Measurements from ENCODE around the gene VENTX.

Gene VENTX

DNA sequence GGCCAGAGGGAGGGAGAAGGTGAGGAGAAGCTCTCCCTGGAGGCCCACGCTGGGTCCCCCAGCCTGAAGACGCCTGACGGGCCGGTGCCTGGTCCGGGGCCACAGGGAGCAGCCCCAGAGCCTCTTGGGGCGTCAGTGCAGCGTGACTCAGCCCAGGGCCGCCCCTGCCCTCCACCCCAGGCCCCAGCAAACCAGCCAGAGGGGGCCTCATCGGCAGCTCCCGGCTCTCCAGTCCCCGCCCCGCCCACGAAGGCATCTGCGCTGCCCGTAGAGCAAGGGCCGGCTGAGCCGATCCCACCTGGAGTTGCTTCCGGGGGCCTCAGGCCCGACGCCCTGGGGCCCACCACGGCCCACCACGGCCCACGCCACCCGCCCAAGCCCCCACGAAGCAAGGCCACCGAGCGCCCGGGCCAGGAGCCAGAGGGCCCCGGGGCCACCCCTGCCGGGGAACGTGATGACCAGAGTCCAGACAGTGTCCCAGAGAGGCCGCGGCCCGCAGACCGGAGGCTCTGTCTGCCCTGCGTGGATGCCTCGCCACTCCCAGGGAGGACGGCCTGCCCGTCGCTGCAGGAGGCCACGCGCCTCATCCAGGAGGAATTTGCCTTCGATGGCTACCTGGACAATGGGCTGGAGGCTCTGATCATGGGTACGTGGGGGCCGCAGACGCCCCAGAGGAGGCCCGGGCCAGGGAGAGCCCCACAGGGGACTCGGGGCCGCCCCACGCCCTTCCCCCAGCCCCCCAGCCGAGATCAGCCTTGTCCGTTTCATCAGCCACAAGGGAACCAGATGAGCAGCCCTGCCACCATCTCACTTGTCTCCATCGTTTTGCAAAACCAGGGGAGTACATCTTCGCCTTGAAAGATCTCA lies 38.8 kb upstream of the VENTX start:
- H3K27me3 Mint-ChIP-seq: peaks cover 16% of the 10 kb centered on the region
- H3K9me3 Mint-ChIP-seq: no peaks in the 10 kb centered on the region
- H3K27ac Mint-ChIP-seq: no peak overlapping the region
- intact Hi-C loops (cut with micrococcal nuclease): no loop called here
- H3K36me3 Mint-ChIP-seq (ENCODE audit: low read depth): no peaks in the 10 kb centered on the region
- no peak overlapping the region for H3K4me3 Mint-ChIP-seq
- no peaks in the 10 kb centered on the region for H3K4me1 Mint-ChIP-seq (ENCODE audit: low read depth)

GRCh38 chr10:133199488-133199885 lies 38.2 kb upstream of the VENTX start:
- H3K4me3 Mint-ChIP-seq: no peak overlapping the region
- intact Hi-C loops (cut with micrococcal nuclease): no loop called here
- H3K27me3 Mint-ChIP-seq: peaks cover 13% of the 10 kb centered on the region
- H3K9me3 Mint-ChIP-seq: no peaks in the 10 kb centered on the region
- H3K4me1 Mint-ChIP-seq (ENCODE audit: low read depth): no peaks in the 10 kb centered on the region
- H3K27ac Mint-ChIP-seq: no peak overlapping the region
- no peaks in the 10 kb centered on the region for H3K36me3 Mint-ChIP-seq (ENCODE audit: low read depth)

- Mint-ChIP-seq H3K36me3 (ENCODE audit: low read depth) (no peaks in the 10 kb centered on the region), H3K4me3 (no peak overlapping the region), H3K27me3 (peaks cover 8% of the 10 kb centered on the region), H3K27ac (no peak overlapping the region), H3K9me3 (no peaks in the 10 kb centered on the region), H3K4me1 (ENCODE audit: low read depth) (no peaks in the 10 kb centered on the region)
- intact Hi-C loops (cut with micrococcal nuclease): no loop called here
Observed at GRCh38 chr10:133199992-133200611, 37.6 kb upstream of the VENTX start.

GRCh38 chr10:133200621-133201031 lies 37.0 kb upstream of the VENTX start:
- intact Hi-C loops (cut with micrococcal nuclease): no loop called here
- Mint-ChIP-seq H3K27ac (no peak overlapping the region), H3K27me3 (peaks cover 6% of the 10 kb centered on the region), H3K36me3 (ENCODE audit: low read depth) (no peaks in the 10 kb centered on the region), H3K4me3 (no peak overlapping the region), H3K4me1 (ENCODE audit: low read depth) (no peaks in the 10 kb centered on the region), H3K9me3 (no peaks in the 10 kb centered on the region)

DNA sequence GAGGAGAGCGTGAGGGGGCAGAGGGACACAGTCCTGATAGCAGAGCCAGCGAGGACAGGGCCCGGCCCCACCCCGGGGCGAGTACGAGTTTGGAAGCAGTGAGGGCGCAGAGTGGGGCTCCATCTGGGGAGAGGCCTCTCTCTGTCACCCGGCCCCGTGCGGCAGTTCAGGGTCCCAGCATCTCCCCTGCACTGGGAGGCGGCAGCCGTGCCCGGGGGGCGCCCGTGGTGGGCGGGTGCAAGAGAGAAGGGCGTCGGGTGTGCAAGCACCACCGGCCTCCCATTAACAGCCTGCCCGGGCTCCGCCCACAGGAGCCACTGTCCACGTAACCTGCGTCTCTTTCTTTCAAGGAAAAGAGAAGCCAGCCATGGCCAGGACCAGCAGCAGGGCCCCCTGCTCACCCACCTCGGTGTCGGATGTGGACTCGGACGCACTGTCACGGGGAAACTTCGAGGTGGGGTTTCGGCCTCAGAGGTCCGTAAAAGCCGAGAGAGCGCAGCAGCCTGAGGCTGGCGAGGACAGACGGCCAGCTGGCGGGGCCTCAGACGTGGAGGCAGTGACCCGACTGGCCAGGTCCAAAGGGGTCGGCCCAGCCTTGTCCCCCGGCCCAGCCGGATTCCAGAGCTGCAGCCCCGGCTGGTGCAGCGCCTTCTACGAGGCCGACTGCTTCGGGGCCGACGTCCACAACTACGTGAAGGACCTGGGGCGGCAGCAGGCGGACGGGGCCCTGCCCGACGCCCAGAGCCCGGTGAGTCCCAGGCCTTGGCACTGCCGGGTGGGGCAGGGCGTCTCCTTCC lies 36.3 kb upstream of the VENTX start:
- no peak overlapping the region for H3K4me3 Mint-ChIP-seq
- no peak overlapping the region for H3K27ac Mint-ChIP-seq
- intact Hi-C loops (cut with micrococcal nuclease): no loop called here
- peaks cover 4% of the 10 kb centered on the region for H3K27me3 Mint-ChIP-seq
- no peaks in the 10 kb centered on the region for H3K4me1 Mint-ChIP-seq (ENCODE audit: low read depth)
- no peaks in the 10 kb centered on the region for H3K36me3 Mint-ChIP-seq (ENCODE audit: low read depth)
- no peaks in the 10 kb centered on the region for H3K9me3 Mint-ChIP-seq

- no peaks in the 10 kb centered on the region for H3K9me3 Mint-ChIP-seq
- H3K4me3 Mint-ChIP-seq: no peak overlapping the region
- H3K4me1 Mint-ChIP-seq (ENCODE audit: low read depth): no peaks in the 10 kb centered on the region
- intact Hi-C loops (cut with micrococcal nuclease): no loop called here
- H3K27ac Mint-ChIP-seq: no peak overlapping the region
- peaks cover 2% of the 10 kb centered on the region for H3K27me3 Mint-ChIP-seq
- no peaks in the 10 kb centered on the region for H3K36me3 Mint-ChIP-seq (ENCODE audit: low read depth)
Observed at GRCh38 chr10:133201948-133202725, 35.5 kb upstream of the VENTX start.

GRCh38 chr10:133202778-133203651 lies 34.6 kb upstream of the VENTX start:
- no peak overlapping the region for H3K27ac Mint-ChIP-seq
- no peaks in the 10 kb centered on the region for H3K9me3 Mint-ChIP-seq
- peaks cover 2% of the 10 kb centered on the region for H3K27me3 Mint-ChIP-seq
- intact Hi-C loops (cut with micrococcal nuclease): no loop called here
- H3K36me3 Mint-ChIP-seq (ENCODE audit: low read depth): no peaks in the 10 kb centered on the region
- no peaks in the 10 kb centered on the region for H3K4me1 Mint-ChIP-seq (ENCODE audit: low read depth)
- H3K4me3 Mint-ChIP-seq: no peak overlapping the region

DNA sequence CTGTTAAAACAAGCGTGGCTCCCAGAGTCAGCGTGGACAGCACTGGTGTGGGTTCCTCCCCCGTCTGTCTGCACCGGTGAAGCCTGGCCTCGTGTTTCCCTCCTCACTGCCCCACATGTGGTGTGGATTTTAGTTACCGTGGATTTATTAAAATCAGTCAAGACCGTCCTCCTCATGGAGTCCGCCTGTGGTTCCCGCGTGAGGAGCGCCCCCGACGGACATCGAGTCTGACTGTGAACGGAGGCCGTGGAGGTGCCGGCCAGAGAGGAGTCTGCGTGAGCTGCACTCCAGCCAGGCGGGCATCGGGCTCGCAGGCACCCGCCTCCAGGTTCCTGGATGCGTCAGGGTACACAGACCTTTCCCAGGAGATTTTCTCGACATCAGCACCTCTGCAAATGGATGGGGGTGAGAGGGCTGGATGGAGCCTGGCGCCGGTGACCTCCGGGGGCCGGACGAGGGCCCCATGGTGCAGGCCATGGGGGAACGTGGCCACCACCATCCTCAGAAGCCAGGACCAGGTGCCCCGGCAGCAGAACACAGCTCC lies 33.9 kb upstream of the VENTX start:
- Mint-ChIP-seq H3K9me3 (no peaks in the 10 kb centered on the region), H3K27me3 (peaks cover 2% of the 10 kb centered on the region), H3K4me3 (no peak overlapping the region), H3K27ac (no peak overlapping the region), H3K4me1 (ENCODE audit: low read depth) (no peaks in the 10 kb centered on the region), H3K36me3 (ENCODE audit: low read depth) (no peaks in the 10 kb centered on the region)
- intact Hi-C loops (cut with micrococcal nuclease): no loop called here

GRCh38 chr10:133204226-133205015 lies 33.2 kb upstream of the VENTX start:
- Mint-ChIP-seq H3K36me3 (ENCODE audit: low read depth) (no peaks in the 10 kb centered on the region), H3K4me1 (ENCODE audit: low read depth) (no peaks in the 10 kb centered on the region), H3K27me3 (peaks cover 2% of the 10 kb centered on the region), H3K27ac (no peak overlapping the region), H3K4me3 (no peak overlapping the region), H3K9me3 (no peaks in the 10 kb centered on the region)
- intact Hi-C loops (cut with micrococcal nuclease): no loop called here

GRCh38 chr10:133205146-133205545 lies 32.5 kb upstream of the VENTX start:
- intact Hi-C loops (cut with micrococcal nuclease): no loop called here
- Mint-ChIP-seq H3K4me1 (ENCODE audit: low read depth) (no peaks in the 10 kb centered on the region), H3K27ac (no peak overlapping the region), H3K36me3 (ENCODE audit: low read depth) (no peaks in the 10 kb centered on the region), H3K27me3 (peaks cover 2% of the 10 kb centered on the region), H3K9me3 (no peaks in the 10 kb centered on the region), H3K4me3 (no peak overlapping the region)

DNA sequence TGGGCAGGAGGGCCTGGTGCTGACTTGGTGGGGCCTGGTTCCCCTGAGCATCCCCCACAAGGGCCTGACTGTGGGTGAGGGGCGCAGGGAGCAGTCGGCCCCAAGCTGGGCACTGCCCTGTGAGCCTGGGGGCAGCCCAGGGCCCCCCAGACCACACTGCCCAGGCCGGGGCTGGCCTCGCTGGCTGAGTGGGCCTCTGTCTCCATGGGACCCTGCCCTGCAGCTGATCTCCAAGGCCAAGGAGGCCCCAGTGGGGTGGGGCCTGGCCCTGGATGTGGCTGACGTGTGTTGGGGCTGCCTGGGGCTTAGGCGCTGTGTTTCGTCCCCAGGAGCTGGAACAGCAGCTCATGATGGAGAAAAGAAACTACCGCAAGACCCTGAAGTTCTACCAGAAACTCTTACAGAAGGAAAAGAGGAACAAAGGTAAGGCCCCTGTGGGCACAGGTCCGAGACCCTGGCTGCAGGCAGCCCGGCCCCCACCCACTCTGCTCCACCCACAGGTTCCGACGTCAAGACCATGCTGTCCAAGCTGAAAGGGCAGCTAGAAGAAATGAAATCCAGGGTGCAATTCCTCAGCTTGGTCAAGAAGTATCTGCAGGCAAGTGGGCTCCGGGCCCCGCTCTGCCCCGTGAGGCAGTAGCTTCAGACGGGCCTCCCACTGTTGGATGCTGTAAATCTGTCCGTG lies 31.2 kb upstream of the VENTX start:
- Mint-ChIP-seq H3K27ac (no peak overlapping the region), H3K36me3 (ENCODE audit: low read depth) (no peaks in the 10 kb centered on the region), H3K9me3 (no peaks in the 10 kb centered on the region), H3K27me3 (peaks cover 6% of the 10 kb centered on the region), H3K4me3 (no peak overlapping the region), H3K4me1 (ENCODE audit: low read depth) (no peaks in the 10 kb centered on the region)
- intact Hi-C loops (cut with micrococcal nuclease): no loop called here

Data from dendritic cell treated with granulocyte-macrophage colony-stimulating factor and Interleukin-4, amounts not matched to agents 40 ng/mL and 50 ng/mL, for 4 days (primary cell).